HepG2 (cell line): ENCODE data around the gene SYPL2. TPM values are rescaled to one million over a fixed set of nuclear protein-coding genes. Genes with fewer than 3 reads are reported as not detected.

Source experiments
- BRF2 ChIP-seq: sonication (generic); formaldehyde crosslinking; IDR thresholded peaks from 2 replicates; pipeline ENCODE4 v1.8.1; 2022; ENCODE audit warnings: mild to moderate bottlenecking, missing genetic modification reagents
- GMEB2 ChIP-seq: IDR thresholded peaks from 2 replicates; pipeline ENCODE4 v1.6.1; 2016; ENCODE audit warnings: missing biosample characterization, missing genetic modification reagents, low read depth
- HBP1 ChIP-seq: IDR thresholded peaks from 2 replicates; pipeline ENCODE4 v1.6.1; 2016; ENCODE audit warnings: low read depth, control low read depth
- MNT ChIP-seq: fragments of 450-650 bp; IDR thresholded peaks from 2 replicates; pipeline ENCODE4 v1.6.1; 2016
- NR2F6 ChIP-seq, 2 experiments: IDR thresholded peaks; 2 replicates each; pipeline ENCODE4 v1.6.1; 2016; ENCODE audit warnings: antibody characterized with exemption in 1 of 2, mild to moderate bottlenecking in 1 of 2
- PITX1 ChIP-seq: sonication (generic); formaldehyde crosslinking; IDR thresholded peaks from 2 replicates; pipeline ENCODE4 v1.5.1; 2020; ENCODE audit warnings: mild to moderate bottlenecking, missing genetic modification reagents
- REPIN1 ChIP-seq: sonication (generic); formaldehyde crosslinking; IDR thresholded peaks from 2 replicates; pipeline ENCODE4 v1.8.0; 2022; ENCODE audit warnings: missing genetic modification reagents, low read depth, mild to moderate bottlenecking, borderline replicate concordance
- SMARCC2 ChIP-seq: fragments of 450-650 bp; IDR thresholded peaks from 2 replicates; pipeline ENCODE4 v1.6.1; 2017; ENCODE audit warnings: antibody characterized with exemption, mild to moderate bottlenecking
- STAT5B ChIP-seq: sonication (generic); formaldehyde crosslinking; IDR thresholded peaks from 2 replicates; pipeline ENCODE4 v1.4.0; 2020; ENCODE audit warnings: missing genetic modification reagents
- TEAD2 ChIP-seq: sonication (generic); formaldehyde crosslinking; IDR thresholded peaks from 2 replicates; pipeline ENCODE4 v1.9.0; 2021; ENCODE audit warnings: missing genetic modification reagents
- ZBTB20 ChIP-seq: sonication (generic); formaldehyde crosslinking; IDR thresholded peaks from 2 replicates; pipeline ENCODE4 v1.8.1; 2023; ENCODE audit warnings: missing genetic modification reagents, low read depth, mild to moderate bottlenecking, borderline replicate concordance
- ZKSCAN8 ChIP-seq: IDR thresholded peaks from 2 replicates; pipeline ENCODE4 v1.6.1; 2016; ENCODE audit warnings: borderline replicate concordance, missing genetic modification reagents, missing compliant biosample characterization
- ZNF101 ChIP-seq: sonication (generic); formaldehyde crosslinking; IDR thresholded peaks from 2 replicates; pipeline ENCODE4 v1.4.0; 2020; ENCODE audit warnings: mild to moderate bottlenecking, low read depth, missing genetic modification reagents, borderline replicate concordance
- ZNF20 ChIP-seq: sonication (generic); formaldehyde crosslinking; IDR thresholded peaks from 2 replicates; pipeline ENCODE4 v1.4.0; 2020; ENCODE audit warnings: mild to moderate bottlenecking, moderate library complexity, missing genetic modification reagents
- ZNF24 ChIP-seq: fragments of 450-650 bp; IDR thresholded peaks from 2 replicates; pipeline ENCODE4 v1.6.1; 2017; ENCODE audit warnings: antibody characterized with exemption, mild to moderate bottlenecking
- ZNF280D ChIP-seq: sonication (generic); formaldehyde crosslinking; IDR thresholded peaks from 2 replicates; pipeline ENCODE4 v1.5.1; 2020; ENCODE audit warnings: mild to moderate bottlenecking, missing genetic modification reagents
- ZNF496 ChIP-seq: sonication (generic); formaldehyde crosslinking; IDR thresholded peaks from 2 replicates; pipeline ENCODE4 v1.8.1; 2023; ENCODE audit warnings: mild to moderate bottlenecking, moderate library complexity, missing genetic modification reagents; ENCODE audit not compliant: insufficient replicate concordance
- ZNF644 ChIP-seq: IDR thresholded peaks from 2 replicates; pipeline ENCODE4 v1.6.1; 2016; ENCODE audit warnings: low read depth
- ZNF781 ChIP-seq: sonication (generic); formaldehyde crosslinking; IDR thresholded peaks from 2 replicates; pipeline ENCODE4 v1.5.1; 2020; ENCODE audit warnings: borderline replicate concordance, mild to moderate bottlenecking, missing genetic modification reagents; ENCODE audit errors: not compliant biosample characterization
- ZSCAN20 ChIP-seq: sonication (generic); formaldehyde crosslinking; IDR thresholded peaks from 2 replicates; pipeline ENCODE4 v1.4.0; 2020; ENCODE audit warnings: missing genetic modification reagents, mild to moderate bottlenecking, borderline replicate concordance
- polyA plus RNA-seq, 8 experiments: library from polyadenylated mRNA; depleted of rRNA in 3 of 8; stranded (reverse) in 7 of 8; unstranded in 1 of 8; fragments of >200 nt; fragmentation: Illumina TruSeq in 4 of 8; extraction: Trizol in 4 of 8; gene quantifications; 2 replicates each; pipeline versions ENCODE4 v1.2.1 to v1.2.3, GENCODE V29; 2011 to 2016; ENCODE audit warnings: low read depth in 4 of 8, missing spikeins in 1 of 8, mixed read lengths in 1 of 8; ENCODE audit not compliant: insufficient read depth in 1 of 8
- total RNA-seq, 5 experiments: library from RNA; depleted of rRNA; stranded (reverse); fragments of >200 nt; fragmentation: Illumina TruSeq; extraction: Trizol; gene quantifications; 2 replicates each; pipeline ENCODE4 v1.2.3, GENCODE V29; 2016; ENCODE audit warnings: low read depth in 1 of 5

Gene SYPL2
- total and polyA plus RNA-seq, 2 of the 13 experiments (the other 11 are each of a cell fraction or from before 2014, with no cell fraction given), result 0.17 to 0.24 TPM

GRCh38 chr1:109426281-109427170 lies 39.8 kb upstream of the SYPL2 start, which contains the start of gene PSMA5 (continued):
- TF ChIP-seq ZKSCAN8 (no peak), SMARCC2 (no peak), ZNF781 (CRISPR knock-in tag) (peak; percentile 33), PITX1 (CRISPR knock-in tag) (peak; percentile 97), NR2F6 (IDR thresholded peaks at IDR 0.05) (no peak), NR2F6 (CRISPR knock-in tag; IDR thresholded peaks at IDR 0.05) (no peak), ZNF24 (0 out of 2 replicates have a peak, but pooled peaks have one; percentile 3), ZNF644 (no peak), HBP1 (no peak), BRF2 (peak; percentile 75; the same call in 1 of the 2 replicates), ZBTB20 (CRISPR knock-in tag) (0 out of 2 replicates have a peak, but pooled peaks have one; percentile 42), GMEB2 (no peak), REPIN1 (CRISPR knock-in tag) (no peak; the same call in 1 of the 2 replicates), ZNF20 (CRISPR knock-in tag) (no peak), ZNF496 (CRISPR knock-in tag) (no peak), ZNF101 (CRISPR knock-in tag) (peak; percentile 70; the same call in 1 of the 2 replicates), TEAD2 (CRISPR knock-in tag) (no peak), STAT5B (CRISPR knock-in tag) (0 out of 2 replicates have a peak, but pooled peaks have one; percentile 38), ZNF280D (CRISPR knock-in tag) (no peak), MNT (peak; percentile 65), ZSCAN20 (CRISPR knock-in tag) (no peak)
